ENCODE measurements around the gene PARP1.

DNA sequence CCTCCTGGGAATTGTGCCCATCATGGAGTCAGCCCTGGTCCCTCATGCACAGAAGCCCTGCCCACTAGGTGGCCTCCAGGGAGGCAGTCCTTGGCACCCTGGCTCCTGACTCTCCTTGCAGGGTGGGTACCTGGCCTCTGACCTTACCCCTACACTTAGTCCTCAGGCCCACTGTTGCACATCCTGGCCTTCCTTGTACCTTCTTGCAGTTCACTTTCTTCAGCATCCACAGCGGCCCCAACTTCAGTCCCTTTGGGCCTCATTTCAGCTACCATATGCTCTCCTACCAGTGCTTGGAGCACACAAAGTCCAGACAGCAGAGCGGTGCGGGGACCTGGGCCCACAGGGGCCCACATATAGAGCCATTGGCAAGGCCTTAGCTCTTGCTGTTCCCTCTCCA lies 19.2 kb upstream of the PARP1 start:
- TF ChIP-seq, protein P1, sequence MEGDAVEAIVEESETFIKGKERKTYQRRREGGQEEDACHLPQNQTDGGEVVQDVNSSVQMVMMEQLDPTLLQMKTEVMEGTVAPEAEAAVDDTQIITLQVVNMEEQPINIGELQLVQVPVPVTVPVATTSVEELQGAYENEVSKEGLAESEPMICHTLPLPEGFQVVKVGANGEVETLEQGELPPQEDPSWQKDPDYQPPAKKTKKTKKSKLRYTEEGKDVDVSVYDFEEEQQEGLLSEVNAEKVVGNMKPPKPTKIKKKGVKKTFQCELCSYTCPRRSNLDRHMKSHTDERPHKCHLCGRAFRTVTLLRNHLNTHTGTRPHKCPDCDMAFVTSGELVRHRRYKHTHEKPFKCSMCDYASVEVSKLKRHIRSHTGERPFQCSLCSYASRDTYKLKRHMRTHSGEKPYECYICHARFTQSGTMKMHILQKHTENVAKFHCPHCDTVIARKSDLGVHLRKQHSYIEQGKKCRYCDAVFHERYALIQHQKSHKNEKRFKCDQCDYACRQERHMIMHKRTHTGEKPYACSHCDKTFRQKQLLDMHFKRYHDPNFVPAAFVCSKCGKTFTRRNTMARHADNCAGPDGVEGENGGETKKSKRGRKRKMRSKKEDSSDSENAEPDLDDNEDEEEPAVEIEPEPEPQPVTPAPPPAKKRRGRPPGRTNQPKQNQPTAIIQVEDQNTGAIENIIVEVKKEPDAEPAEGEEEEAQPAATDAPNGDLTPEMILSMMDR (IDR thresholded peaks at IDR 0.05): no peak
- TF ChIP-seq POLR2AphosphoS5 (IDR thresholded peaks at IDR 0.05): no peak
- TF ChIP-seq POLR2A (IDR thresholded peaks at IDR 0.05): no peak
